C4-2B (cell line): ENCODE results near the gene PFDN4.

Experiments
- H3K27ac ChIP-seq: fragments of 450-650 bp; 2 replicates; pipeline ENCODE4 v1.5.1; 2017
- CTCF ChIP-seq: fragments of 450-650 bp; conservative IDR thresholded peaks from 2 replicates; pipeline ENCODE4 v1.5.1; 2017; ENCODE audit warnings: mild to moderate bottlenecking
- ZFX ChIP-seq: fragments of 450-650 bp; IDR thresholded peaks from 2 replicates; pipeline ENCODE4 v1.6.1; 2017

The PFDN4 gene

GRCh38 chr20:54268941-54269340 lies 61.1 kb downstream of the PFDN4 start:
- TF ChIP-seq ZFX: no peak
- no peak for TF ChIP-seq CTCF
- H3K27ac ChIP-seq: no peak overlapping the region
